RPMI8226 (cell line): Measurements from ENCODE around the gene MTHFSD.

Experiments
- DNase-seq: peaks from one replicate; pipeline ENCODE4 v3.0.0-alpha.2; 2015

MTHFSD gene

GRCh38 chr16:86524029-86524428, 31.0 kb downstream of the MTHFSD start:
- no peak for DNase-seq

GRCh38 chr16:86523166-86523740, 31.8 kb downstream of the MTHFSD start:
- DNase-seq, result no peak

GRCh38 chr16:86522634-86523033, 32.4 kb downstream of the MTHFSD start:
- no peak for DNase-seq

- no peak for DNase-seq
Observed at GRCh38 chr16:86521236-86522197, 33.5 kb downstream of the MTHFSD start.

GRCh38 chr16:86520317-86521210, 34.5 kb downstream of the MTHFSD start:
- no peak for DNase-seq

- peak; percentile 33 for DNase-seq
Observed at GRCh38 chr16:86519649-86520316, 35.3 kb downstream of the MTHFSD start.

- DNase-seq, result no peak
Observed at GRCh38 chr16:86519007-86519648, 35.9 kb downstream of the MTHFSD start.

GRCh38 chr16:86517652-86518258, 37.3 kb downstream of the MTHFSD start:
- peak; percentile 48 for DNase-seq

- no peak for DNase-seq
Observed at GRCh38 chr16:86517033-86517432, 38.0 kb downstream of the MTHFSD start.

GRCh38 chr16:86516623-86517003, 38.4 kb downstream of the MTHFSD start:
- no peak for DNase-seq

GRCh38 chr16:86515777-86516622, 39.0 kb downstream of the MTHFSD start:
- no peak for DNase-seq

- no peak for DNase-seq
Observed at GRCh38 chr16:86515413-86515776, 39.6 kb downstream of the MTHFSD start.

GRCh38 chr16:86514481-86515376, 40.3 kb downstream of the MTHFSD start:
- DNase-seq, result no peak

GRCh38 chr16:86513471-86514277, 41.4 kb downstream of the MTHFSD start:
- DNase-seq, result no peak

GRCh38 chr16:86512860-86513470, 42.1 kb downstream of the MTHFSD start:
- DNase-seq, result no peak

GRCh38 chr16:86512301-86512859, 42.7 kb downstream of the MTHFSD start:
- no peak for DNase-seq

- DNase-seq, result no peak
Observed at GRCh38 chr16:86511317-86512161, 43.5 kb downstream of the MTHFSD start.
